Fibroblast of the aortic adventitia (primary cell): ENCODE data around the gene TRIM71. TPM values are rescaled to one million over a fixed set of nuclear protein-coding genes. Genes with fewer than 3 reads are reported as not detected.
"Not testable (repeated sequence)": the region's sequence is repeated elsewhere in the genome, so short reads cannot be mapped to it uniquely, and the experiment has no call there.

Experiments used
- DNase-seq: peaks from one replicate; pipeline ENCODE4 v3.0.0-alpha.2; 2010; ENCODE audit warnings: low read depth
- H3K4me3 ChIP-seq: 2 replicates; pipeline ENCODE4 v1.5.1; 2011; ENCODE audit warnings: low read depth, mild to moderate bottlenecking, control low read depth, low read length, moderate library complexity
- CTCF ChIP-seq: IDR thresholded peaks from 2 replicates; pipeline ENCODE4 v1.5.1; 2011; ENCODE audit warnings: mild to moderate bottlenecking, low read length, control low read depth, inconsistent platforms; ENCODE audit not compliant: insufficient read depth
- total RNA-seq: library from RNA; depleted of rRNA; stranded (reverse); fragments of >200 nt; gene quantifications from 2 replicates; pipeline ENCODE4 v1.2.3, GENCODE V29; 2012; ENCODE audit warnings: low replicate concordance

The TRIM71 gene
- not detected in 2 replicates for total RNA-seq

- peak; percentile 8 for DNase-seq
- H3K4me3 ChIP-seq, result peak within 1 kb of the TSS; percentile 41
- TF ChIP-seq CTCF, result no peak
These were observed at the start of gene TRIM71 for GRCh38 chr3:32817558-32818228. Gene TRIM71 (plus strand): TSS chr3:32817997. CDS start chr3:32818081, 84 bp downstream.

- TF ChIP-seq CTCF, result no peak
- no peak overlapping the region for H3K4me3 ChIP-seq
- DNase-seq, result no peak
These were observed 39.4 kb upstream of the TRIM71 start for GRCh38 chr3:32778389-32778788.

GRCh38 chr3:32780071-32780734 lies 37.6 kb upstream of the TRIM71 start:
- H3K4me3 ChIP-seq, result no peak overlapping the region
- no peak for DNase-seq
- TF ChIP-seq CTCF, result no peak

- H3K4me3 ChIP-seq, result peak overlapping the region; percentile 70
- peak; percentile 25 for DNase-seq
- TF ChIP-seq CTCF, result peak; percentile 16
These were observed 37.0 kb upstream of the TRIM71 start for GRCh38 chr3:32780735-32781210.

GRCh38 chr3:32781211-32781968 lies 36.4 kb upstream of the TRIM71 start:
- H3K4me3 ChIP-seq, result peak overlapping the region; percentile 70
- TF ChIP-seq CTCF, result peak; percentile 80
- peak; percentile 64 for DNase-seq

- not testable (repeated sequence) for H3K4me3 ChIP-seq, DNase-seq
These were observed 35.9 kb upstream of the TRIM71 start for GRCh38 chr3:32781969-32782270.

- no peak for DNase-seq
- no peak overlapping the region for H3K4me3 ChIP-seq
- no peak for TF ChIP-seq CTCF
These were observed 35.4 kb upstream of the TRIM71 start for GRCh38 chr3:32782407-32782806.
